ENCODE results near the gene SNORC. TPM values are rescaled to one million over a fixed set of nuclear protein-coding genes. Genes with fewer than 3 reads are reported as not detected.

Gene SNORC
- total RNA-seq, 3 donors from 2014 or later, result 13.3 to 48.1 (median 31.5) TPM

DNA sequence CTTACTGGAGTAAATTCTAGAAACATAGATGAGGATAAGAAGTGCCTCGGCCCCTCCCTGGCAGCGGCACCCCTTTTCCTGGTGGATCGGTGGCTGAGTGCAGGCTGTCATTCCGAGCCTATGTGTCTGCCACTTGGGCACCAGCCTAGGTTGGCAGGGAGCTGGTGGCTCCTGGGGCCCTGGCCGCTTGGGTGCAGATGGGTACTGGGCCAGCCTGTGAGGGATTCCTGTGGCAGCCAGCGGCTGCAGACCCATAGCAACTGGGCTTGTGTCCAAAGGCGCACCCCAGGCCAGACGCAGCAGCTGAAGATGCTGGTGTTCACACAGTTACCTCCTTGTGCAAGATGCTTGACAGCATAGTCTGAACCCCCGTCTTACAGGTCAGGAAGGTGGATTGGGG, 2.8 kb downstream of the SNORC start:
- ATAC-seq (no peak), DNase-seq (no peak)
- Histone ChIP-seq H3K4me3 (no peak overlapping the region), H3K36me3 (ENCODE audit: low read depth) (no peaks in the 10 kb centered on the region), H3K9me3 (no peaks in the 10 kb centered on the region), H3K4me1 (ENCODE audit: low read depth) (peaks cover 25% of the 10 kb centered on the region)
- intact Hi-C loops (cut with DNase I, micrococcal nuclease), result no loop called here
- TF ChIP-seq, protein P1, sequence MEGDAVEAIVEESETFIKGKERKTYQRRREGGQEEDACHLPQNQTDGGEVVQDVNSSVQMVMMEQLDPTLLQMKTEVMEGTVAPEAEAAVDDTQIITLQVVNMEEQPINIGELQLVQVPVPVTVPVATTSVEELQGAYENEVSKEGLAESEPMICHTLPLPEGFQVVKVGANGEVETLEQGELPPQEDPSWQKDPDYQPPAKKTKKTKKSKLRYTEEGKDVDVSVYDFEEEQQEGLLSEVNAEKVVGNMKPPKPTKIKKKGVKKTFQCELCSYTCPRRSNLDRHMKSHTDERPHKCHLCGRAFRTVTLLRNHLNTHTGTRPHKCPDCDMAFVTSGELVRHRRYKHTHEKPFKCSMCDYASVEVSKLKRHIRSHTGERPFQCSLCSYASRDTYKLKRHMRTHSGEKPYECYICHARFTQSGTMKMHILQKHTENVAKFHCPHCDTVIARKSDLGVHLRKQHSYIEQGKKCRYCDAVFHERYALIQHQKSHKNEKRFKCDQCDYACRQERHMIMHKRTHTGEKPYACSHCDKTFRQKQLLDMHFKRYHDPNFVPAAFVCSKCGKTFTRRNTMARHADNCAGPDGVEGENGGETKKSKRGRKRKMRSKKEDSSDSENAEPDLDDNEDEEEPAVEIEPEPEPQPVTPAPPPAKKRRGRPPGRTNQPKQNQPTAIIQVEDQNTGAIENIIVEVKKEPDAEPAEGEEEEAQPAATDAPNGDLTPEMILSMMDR (IDR thresholded peaks at IDR 0.05), result no peak

GRCh38 chr2:232873292-232873908, 3.3 kb downstream of the SNORC start:
- TF ChIP-seq, protein P1 (IDR thresholded peaks at IDR 0.05), result no peak

GRCh38 chr2:232873909-232874641, 4.0 kb downstream of the SNORC start:
- intact Hi-C loops (cut with DNase I, micrococcal nuclease), result no loop called here
- peak in 2 of 3 donors; percentile 78 to 97 for DNase-seq
- no peak overlapping the region for H3K4me3 ChIP-seq
- peak; percentile 71 for ATAC-seq
- H3K36me3 ChIP-seq (ENCODE audit: low read depth), result no peaks in the 10 kb centered on the region
- TF ChIP-seq, protein P1 (IDR thresholded peaks at IDR 0.05), result no peak
- peaks cover 29% of the 10 kb centered on the region for H3K4me1 ChIP-seq (ENCODE audit: low read depth)
- H3K9me3 ChIP-seq, result no peaks in the 10 kb centered on the region

More at GRCh38 chr2:232873292-232873908, 3.3 kb downstream of the SNORC start:
- Histone ChIP-seq H3K36me3 (ENCODE audit: low read depth) (no peaks in the 10 kb centered on the region), H3K4me3 (no peak overlapping the region), H3K9me3 (no peaks in the 10 kb centered on the region), H3K4me1 (ENCODE audit: low read depth) (peaks cover 29% of the 10 kb centered on the region)
- peak in 2 of 3 donors; percentile 24 to 67 for DNase-seq
- ATAC-seq, result peak; percentile 2
- intact Hi-C loops (cut with DNase I, micrococcal nuclease), result no loop called here

- H3K4me1 ChIP-seq (ENCODE audit: low read depth), result peaks cover 29% of the 10 kb centered on the region
- TF ChIP-seq, protein P1 (IDR thresholded peaks at IDR 0.05), result no peak
- intact Hi-C loops (cut with DNase I, micrococcal nuclease), result no loop called here
- no peaks in the 10 kb centered on the region for H3K9me3 ChIP-seq
- ATAC-seq (no peak), DNase-seq (no peak)
- no peaks in the 10 kb centered on the region for H3K36me3 ChIP-seq (ENCODE audit: low read depth)
- H3K4me3 ChIP-seq, result no peak overlapping the region
These were observed 4.7 kb downstream of the SNORC start for GRCh38 chr2:232874677-232875223.

GRCh38 chr2:232875256-232876121, 5.4 kb downstream of the SNORC start:
- TF ChIP-seq, protein P1 (IDR thresholded peaks at IDR 0.05), result no peak
- ATAC-seq (peak; percentile 29), DNase-seq (peak in 2 of 3 donors; percentile 63 to 73)
- intact Hi-C loops (cut with DNase I, micrococcal nuclease), result no loop called here
- Histone ChIP-seq H3K4me3 (peak overlapping the region; percentile 43), H3K9me3 (no peaks in the 10 kb centered on the region), H3K36me3 (ENCODE audit: low read depth) (no peaks in the 10 kb centered on the region), H3K4me1 (ENCODE audit: low read depth) (peaks cover 29% of the 10 kb centered on the region)

All from mucosa of descending colon (tissue), 3 donors.